ENCODE measurements around the gene TRIM17.
"Not testable (repeated sequence)": the region's sequence is repeated elsewhere in the genome, so short reads cannot be mapped to it uniquely, and the experiment has no call there.

DNA sequence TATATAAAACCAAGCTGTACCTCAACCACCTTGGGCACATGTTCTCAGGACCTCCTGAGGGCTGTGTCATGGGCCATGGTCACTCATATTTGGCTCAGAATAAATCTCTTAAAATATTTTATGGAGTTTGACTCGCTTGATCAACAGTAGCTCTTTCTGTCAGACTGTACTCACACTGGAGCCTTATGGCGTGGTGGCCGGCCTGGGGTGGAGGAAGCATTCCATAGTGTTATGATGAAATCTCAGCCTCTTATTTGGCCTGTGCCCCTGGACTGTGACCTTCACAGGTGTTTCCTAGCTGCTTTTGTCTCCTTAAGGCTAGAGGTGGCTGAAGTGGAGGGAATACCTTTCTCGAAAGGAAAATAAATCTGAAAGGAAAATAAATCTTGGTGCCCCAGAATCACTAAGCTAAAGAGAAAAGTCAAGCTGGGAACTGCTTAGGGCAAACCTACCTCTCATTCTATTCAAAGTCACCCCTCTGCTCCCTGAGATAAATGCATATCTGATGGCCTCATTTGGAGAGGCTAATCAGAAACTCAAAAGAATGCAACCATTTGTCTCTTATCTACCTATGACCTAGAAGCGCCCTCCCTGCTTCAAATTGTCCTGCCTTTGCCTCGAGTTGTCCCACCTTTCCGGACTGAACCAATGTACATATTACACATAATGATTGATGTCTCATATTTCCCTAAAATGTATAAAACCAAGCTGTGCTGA lies 16.8 kb upstream of the TRIM17 start:
- TF ChIP-seq, protein P1, sequence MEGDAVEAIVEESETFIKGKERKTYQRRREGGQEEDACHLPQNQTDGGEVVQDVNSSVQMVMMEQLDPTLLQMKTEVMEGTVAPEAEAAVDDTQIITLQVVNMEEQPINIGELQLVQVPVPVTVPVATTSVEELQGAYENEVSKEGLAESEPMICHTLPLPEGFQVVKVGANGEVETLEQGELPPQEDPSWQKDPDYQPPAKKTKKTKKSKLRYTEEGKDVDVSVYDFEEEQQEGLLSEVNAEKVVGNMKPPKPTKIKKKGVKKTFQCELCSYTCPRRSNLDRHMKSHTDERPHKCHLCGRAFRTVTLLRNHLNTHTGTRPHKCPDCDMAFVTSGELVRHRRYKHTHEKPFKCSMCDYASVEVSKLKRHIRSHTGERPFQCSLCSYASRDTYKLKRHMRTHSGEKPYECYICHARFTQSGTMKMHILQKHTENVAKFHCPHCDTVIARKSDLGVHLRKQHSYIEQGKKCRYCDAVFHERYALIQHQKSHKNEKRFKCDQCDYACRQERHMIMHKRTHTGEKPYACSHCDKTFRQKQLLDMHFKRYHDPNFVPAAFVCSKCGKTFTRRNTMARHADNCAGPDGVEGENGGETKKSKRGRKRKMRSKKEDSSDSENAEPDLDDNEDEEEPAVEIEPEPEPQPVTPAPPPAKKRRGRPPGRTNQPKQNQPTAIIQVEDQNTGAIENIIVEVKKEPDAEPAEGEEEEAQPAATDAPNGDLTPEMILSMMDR (IDR thresholded peaks at IDR 0.05): not testable (repeated sequence)
- not testable (repeated sequence) for TF ChIP-seq POLR2A (IDR thresholded peaks at IDR 0.05)

Data from testis (tissue), 2 donors.